H9 (cell line): ENCODE measurements around the gene LRWD1. TPM values are rescaled to one million over a fixed set of nuclear protein-coding genes. Genes with fewer than 3 reads are reported as not detected.

Experiments used
- DNase-seq: peaks from one replicate; pipeline ENCODE4 v3.0.0-alpha.2; 2017
- H2AFZ ChIP-seq: one replicate; pipeline ENCODE4 v1.6.1; 2013; ENCODE audit warnings: mild to moderate bottlenecking, low read length, control low read depth, moderate library complexity
- H2AK5ac ChIP-seq: 2 replicates; pipeline ENCODE4 v1.6.1; 2013; ENCODE audit warnings: low read length, control low read depth, mixed read lengths; ENCODE audit not compliant: insufficient read length
- H2BK120ac ChIP-seq: one replicate; pipeline ENCODE4 v1.6.1; 2013; ENCODE audit warnings: low read depth, mild to moderate bottlenecking, low read length, control low read depth, inconsistent platforms; ENCODE audit not compliant: poor library complexity, severe bottlenecking
- H2BK12ac ChIP-seq: 2 replicates; pipeline ENCODE4 v1.6.1; 2013; ENCODE audit warnings: low read length, control low read depth, mixed read lengths, low read depth; ENCODE audit not compliant: insufficient read length
- H2BK15ac ChIP-seq: 2 replicates; pipeline ENCODE4 v1.6.1; 2013; ENCODE audit warnings: low read depth, low read length, control low read depth
- H2BK20ac ChIP-seq: one replicate; pipeline ENCODE4 v1.6.1; 2013; ENCODE audit warnings: low read depth, mild to moderate bottlenecking, low read length, control low read depth, inconsistent platforms; ENCODE audit not compliant: poor library complexity, severe bottlenecking
- H2BK5ac ChIP-seq: 2 replicates; pipeline ENCODE4 v1.6.1; 2013; ENCODE audit warnings: low read length, control low read depth, mixed read lengths; ENCODE audit not compliant: insufficient read length
- H3K14ac ChIP-seq: 2 replicates; pipeline ENCODE4 v1.6.1; 2013; ENCODE audit warnings: low read length, control low read depth; ENCODE audit not compliant: insufficient read depth
- H3K18ac ChIP-seq: 2 replicates; pipeline ENCODE4 v1.6.1; 2013; ENCODE audit warnings: low read depth, mild to moderate bottlenecking, mixed read lengths, low read length, control low read depth; ENCODE audit not compliant: insufficient read length
- H3K23ac ChIP-seq: 2 replicates; pipeline ENCODE4 v1.6.1; 2013; ENCODE audit warnings: low read length, control low read depth, mixed read lengths, low read depth; ENCODE audit not compliant: insufficient read length
- H3K23me2 ChIP-seq: 2 replicates; pipeline ENCODE4 v1.6.1; 2013; ENCODE audit warnings: low read depth, mild to moderate bottlenecking, mixed read lengths, low read length, control low read depth; ENCODE audit not compliant: insufficient read length, poor library complexity, severe bottlenecking
- H3K27ac ChIP-seq: 2 replicates; pipeline ENCODE4 v1.5.1; 2013; ENCODE audit warnings: low read length, control low read depth, mixed read lengths, low read depth; ENCODE audit not compliant: insufficient read length
- H3K27me3 ChIP-seq: 2 replicates; pipeline ENCODE4 v1.6.1; 2013; ENCODE audit warnings: low read length, control low read depth, inconsistent platforms; ENCODE audit not compliant: insufficient read depth
- H3K4ac ChIP-seq: 2 replicates; pipeline ENCODE4 v1.6.1; 2013; ENCODE audit warnings: low read depth, mild to moderate bottlenecking, control low read depth, inconsistent platforms, low read length, moderate library complexity
- H3K4me1 ChIP-seq: 2 replicates; pipeline ENCODE4 v1.6.1; 2013; ENCODE audit warnings: low read length, control low read depth, inconsistent platforms; ENCODE audit not compliant: insufficient read depth
- H3K4me2 ChIP-seq: 2 replicates; pipeline ENCODE4 v1.6.1; 2013; ENCODE audit warnings: low read length, control low read depth, mixed read lengths; ENCODE audit not compliant: insufficient read length, insufficient read depth
- H3K56ac ChIP-seq: 2 replicates; pipeline ENCODE4 v1.6.1; 2013; ENCODE audit warnings: low read depth, mild to moderate bottlenecking, mixed read lengths, low read length, control low read depth; ENCODE audit not compliant: insufficient read length
- H3K79me1 ChIP-seq: 2 replicates; pipeline ENCODE4 v1.6.1; 2013; ENCODE audit warnings: low read depth, mild to moderate bottlenecking, moderate library complexity, low read length, control low read depth, inconsistent platforms; ENCODE audit not compliant: insufficient read depth, poor library complexity, severe bottlenecking
- H3K79me2 ChIP-seq: 2 replicates; pipeline ENCODE4 v1.6.1; 2013; ENCODE audit warnings: low read length, control low read depth, inconsistent platforms; ENCODE audit not compliant: insufficient read depth
- H3K9ac ChIP-seq: 2 replicates; pipeline ENCODE4 v1.6.1; 2013; ENCODE audit warnings: low read length, control low read depth, mixed read lengths; ENCODE audit not compliant: insufficient read length; ENCODE audit errors: extremely low read depth
- H3K9me3 ChIP-seq: one replicate; pipeline ENCODE4 v1.6.1; 2013; ENCODE audit warnings: low read depth, low read length, inconsistent platforms; ENCODE audit not compliant: control insufficient read depth
- H3T11ph ChIP-seq: one replicate; pipeline ENCODE4 v1.6.1; 2013; ENCODE audit warnings: mild to moderate bottlenecking, low read length, control low read depth, inconsistent platforms
- H4K20me1 ChIP-seq: one replicate; pipeline ENCODE4 v1.6.1; 2013; ENCODE audit not compliant: control insufficient read depth, insufficient read length, insufficient read depth
- H4K5ac ChIP-seq: 2 replicates; pipeline ENCODE4 v1.6.1; 2013; ENCODE audit warnings: low read depth, mild to moderate bottlenecking, mixed read lengths, low read length, control low read depth; ENCODE audit not compliant: insufficient read length
- H4K8ac ChIP-seq: replicated peaks from 2 replicates; pipeline ENCODE4 v1.6.1; 2013; ENCODE audit warnings: low read length, control low read depth, mixed read lengths, low read depth; ENCODE audit not compliant: insufficient read length
- H4K91ac ChIP-seq: 2 replicates; pipeline ENCODE4 v1.6.1; 2013; ENCODE audit warnings: low read depth, mild to moderate bottlenecking, moderate library complexity, mixed read lengths, low read length, control low read depth; ENCODE audit not compliant: insufficient read length
- H3K27ac Mint-ChIP-seq, 3 experiments: 2 replicates in 2 of 3; 3 replicates in 1 of 3; pipeline ENCODE4 v1.8.0; 2020 to 2021; ENCODE audit warnings: mixed read lengths in 3 of 3, mild to moderate bottlenecking in 1 of 3, moderate library complexity in 1 of 3
- H3K27me3 Mint-ChIP-seq: 2 replicates; pipeline ENCODE4 v1.8.0; 2021; ENCODE audit warnings: low read depth, mild to moderate bottlenecking, moderate library complexity, mixed read lengths
- H3K36me3 Mint-ChIP-seq, 3 experiments: 2 replicates in 2 of 3; 3 replicates in 1 of 3; pipeline ENCODE4 v1.8.0; 2020 to 2021; ENCODE audit warnings: low read depth in 3 of 3, mixed read lengths in 3 of 3; ENCODE audit not compliant: insufficient read depth in 1 of 3
- H3K4me1 Mint-ChIP-seq, 2 experiments: 2 replicates each; pipeline ENCODE4 v1.8.0; 2020; ENCODE audit warnings: mixed read lengths in 2 of 2
- H3K4me3 Mint-ChIP-seq, 2 experiments: 2 replicates in 1 of 2; 3 replicates in 1 of 2; pipeline ENCODE4 v1.8.0; 2020 to 2021; ENCODE audit warnings: mild to moderate bottlenecking in 2 of 2, mixed read lengths in 2 of 2, moderate library complexity in 1 of 2
- H3K9me3 Mint-ChIP-seq, 2 experiments: 2 replicates in 1 of 2; 3 replicates in 1 of 2; pipeline ENCODE4 v1.8.0; 2020; ENCODE audit warnings: mild to moderate bottlenecking in 2 of 2, mixed read lengths in 2 of 2, moderate library complexity in 1 of 2
- CTCF ChIP-seq: fragments of 200-600 bp; sonication (generic); conservative IDR thresholded peaks from 3 replicates; pipeline ENCODE4 v1.8.0; 2021; ENCODE audit warnings: antibody characterized with exemption, mild to moderate bottlenecking
- whole genome bisulfite sequencing: extraction: QIAGEN DNeasy Blood & Tissue Kit; methylation state at CpG from one replicate; pipeline ENCODE4 v1.1.7; 2013; ENCODE audit warnings: missing lambda C conversion rate, low lambda C conversion rate, mixed read lengths; ENCODE audit not compliant: insufficient read length; ENCODE audit errors: extremely low coverage; 5-methylcytosine and 5-hydroxymethylcytosine counted together
- total RNA-seq: library from RNA; stranded (reverse); gene quantifications from 2 replicates; pipeline ENCODE4 v1.2.1, GENCODE V29; 2021

The LRWD1 gene
- total RNA-seq, 1 experiment from 2014 or later: 35.1 TPM

- WGBS: no CpG with 5 or more reads among the region's 10 CpGs
- H3T11ph ChIP-seq: no peak overlapping the region
- no peaks in the 10 kb centered on the region for H3K4me1 ChIP-seq
- H3K79me2 ChIP-seq: no peaks in the 10 kb centered on the region
- no peak overlapping the region for H3K27ac ChIP-seq
- TF ChIP-seq CTCF: no peak
- no peak overlapping the region for H3K4ac ChIP-seq
- H3K27ac Mint-ChIP-seq: no peak overlapping the region
- H3K18ac ChIP-seq: no peak overlapping the region
- H4K91ac ChIP-seq: no peak overlapping the region
- no peak overlapping the region for H3K9ac ChIP-seq
- no peak for DNase-seq
- H3K79me1 ChIP-seq: no peaks in the 10 kb centered on the region
- no peaks in the 10 kb centered on the region for H3K9me3 ChIP-seq
- no peak overlapping the region for H2AFZ ChIP-seq
- no peak overlapping the region for H3K4me3 Mint-ChIP-seq
- no peak overlapping the region for H2BK20ac ChIP-seq
- H2BK12ac ChIP-seq: no peak overlapping the region
- no peak overlapping the region for H2BK120ac ChIP-seq
- H3K14ac ChIP-seq: no peak overlapping the region
- no peak overlapping the region for H3K56ac ChIP-seq
- H3K36me3 Mint-ChIP-seq: peaks cover 20 to 63% (median 57%) of the 10 kb centered on the region in 3 experiments
- H4K20me1 ChIP-seq: no peaks in the 10 kb centered on the region
- H3K4me1 Mint-ChIP-seq: peaks cover 10 to 18% of the 10 kb centered on the region in 2 experiments
- H2BK5ac ChIP-seq: no peak overlapping the region
- H2BK15ac ChIP-seq: no peak overlapping the region
- H3K23ac ChIP-seq: no peak overlapping the region
- no peaks in the 10 kb centered on the region for H3K27me3 Mint-ChIP-seq
- no peak overlapping the region for H2AK5ac ChIP-seq
- H3K27me3 ChIP-seq: no peaks in the 10 kb centered on the region
- no peak overlapping the region for H4K5ac ChIP-seq
- H3K9me3 Mint-ChIP-seq: no peaks in the 10 kb centered on the region
- H3K23me2 ChIP-seq: no peaks in the 10 kb centered on the region
- H4K8ac ChIP-seq: no peak overlapping the region
- no peak overlapping the region for H3K4me2 ChIP-seq
Observed at GRCh38 chr7:102421706-102422240, 43.0 kb upstream of the LRWD1 start.
